Loucy (cell line): ENCODE data around the gene PDE9A.

Source experiments
- EZH2phosphoT487 ChIP-seq: fragments of 200-600 bp; IDR thresholded peaks from 2 replicates; pipeline ENCODE4 v1.6.1; 2018; ENCODE audit warnings: antibody characterized with exemption, mild to moderate bottlenecking, moderate library complexity, borderline replicate concordance
- TF ChIP-seq, protein P1 (sequence below): fragments of 200-600 bp; sonication (generic); conservative IDR thresholded peaks from 2 replicates; pipeline ENCODE4 v1.5.1; 2014; ENCODE audit warnings: mild to moderate bottlenecking, antibody characterized with exemption, low read length

- TF ChIP-seq, protein P1, sequence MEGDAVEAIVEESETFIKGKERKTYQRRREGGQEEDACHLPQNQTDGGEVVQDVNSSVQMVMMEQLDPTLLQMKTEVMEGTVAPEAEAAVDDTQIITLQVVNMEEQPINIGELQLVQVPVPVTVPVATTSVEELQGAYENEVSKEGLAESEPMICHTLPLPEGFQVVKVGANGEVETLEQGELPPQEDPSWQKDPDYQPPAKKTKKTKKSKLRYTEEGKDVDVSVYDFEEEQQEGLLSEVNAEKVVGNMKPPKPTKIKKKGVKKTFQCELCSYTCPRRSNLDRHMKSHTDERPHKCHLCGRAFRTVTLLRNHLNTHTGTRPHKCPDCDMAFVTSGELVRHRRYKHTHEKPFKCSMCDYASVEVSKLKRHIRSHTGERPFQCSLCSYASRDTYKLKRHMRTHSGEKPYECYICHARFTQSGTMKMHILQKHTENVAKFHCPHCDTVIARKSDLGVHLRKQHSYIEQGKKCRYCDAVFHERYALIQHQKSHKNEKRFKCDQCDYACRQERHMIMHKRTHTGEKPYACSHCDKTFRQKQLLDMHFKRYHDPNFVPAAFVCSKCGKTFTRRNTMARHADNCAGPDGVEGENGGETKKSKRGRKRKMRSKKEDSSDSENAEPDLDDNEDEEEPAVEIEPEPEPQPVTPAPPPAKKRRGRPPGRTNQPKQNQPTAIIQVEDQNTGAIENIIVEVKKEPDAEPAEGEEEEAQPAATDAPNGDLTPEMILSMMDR = no peak
- no peak for TF ChIP-seq EZH2phosphoT487
Measured at GRCh38 chr21:42632336-42632751, 21.1 kb upstream of the PDE9A start.
